Activated CD4-positive, alpha-beta T cell treated with anti-CD3 and anti-CD28 coated beads, Interleukin-2, amount 50 U/mL, for 16 hours (primary cell): ENCODE measurements around the gene GCN1.

ENCODE experiments used
- DNase-seq: peaks from one replicate; pipeline ENCODE4 v3.0.0-alpha.2; 2020

GCN1 gene

GRCh38 chr12:120116441-120116791 lies 78.1 kb downstream of the GCN1 start, which contains the start of gene RAB35:
TSS of gene RAB35 (minus strand) at chr12:120116753. CDS start at chr12:120116650, 103 bp downstream.
- no peak for DNase-seq

- DNase-seq: peak; percentile 60
Measured at GRCh38 chr12:120115692-120116440, 78.6 kb downstream of the GCN1 start.

DNA sequence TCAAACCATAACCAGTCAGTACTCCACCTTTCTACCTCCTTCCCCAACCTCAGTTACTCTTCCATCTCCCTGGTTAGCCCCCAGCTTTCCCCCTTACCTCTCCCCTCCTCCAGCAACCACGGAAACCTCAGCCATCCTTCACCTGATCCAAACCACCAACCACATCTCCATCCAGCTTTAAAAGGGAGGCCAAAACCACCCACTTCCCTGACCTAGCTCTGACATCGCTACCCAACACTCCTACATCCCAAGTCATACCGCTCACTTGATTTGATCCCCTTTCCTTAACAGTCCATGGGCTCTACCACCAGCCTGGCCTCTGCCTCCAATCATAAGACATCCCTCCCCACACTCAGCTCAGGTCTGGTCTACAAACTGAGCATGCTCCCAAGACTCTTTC lies 79.4 kb downstream of the GCN1 start:
- DNase-seq: peak; percentile 21

GRCh38 chr12:120110550-120111501 lies 83.7 kb downstream of the GCN1 start:
- DNase-seq: peak; percentile 62

- DNase-seq: no peak
Measured at GRCh38 chr12:120109570-120110267, 84.8 kb downstream of the GCN1 start.

- no peak for DNase-seq
Measured at GRCh38 chr12:120106151-120106550, 88.4 kb downstream of the GCN1 start.

DNA sequence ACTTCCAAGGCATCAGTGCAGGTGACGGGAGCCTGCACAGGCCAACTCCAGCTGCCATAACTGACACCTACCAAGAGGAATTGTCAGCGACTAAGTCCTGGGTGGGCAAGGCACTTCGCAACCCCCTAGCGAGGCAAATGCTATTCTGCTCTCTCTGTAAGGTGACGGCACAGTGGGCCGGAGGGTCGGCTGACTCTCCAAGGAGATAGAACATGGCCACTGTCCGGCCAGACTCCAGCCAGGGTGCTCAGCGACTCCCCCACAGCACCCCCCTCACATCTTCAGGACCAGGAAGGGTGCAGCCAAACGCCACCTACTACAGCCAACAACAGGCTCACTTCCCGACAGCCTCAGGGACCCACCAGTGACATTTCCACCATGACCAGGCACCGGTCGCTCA lies 91.1 kb downstream of the GCN1 start:
- no peak for DNase-seq

- DNase-seq: no peak
Measured at GRCh38 chr12:120103044-120103338, 91.5 kb downstream of the GCN1 start.

DNA sequence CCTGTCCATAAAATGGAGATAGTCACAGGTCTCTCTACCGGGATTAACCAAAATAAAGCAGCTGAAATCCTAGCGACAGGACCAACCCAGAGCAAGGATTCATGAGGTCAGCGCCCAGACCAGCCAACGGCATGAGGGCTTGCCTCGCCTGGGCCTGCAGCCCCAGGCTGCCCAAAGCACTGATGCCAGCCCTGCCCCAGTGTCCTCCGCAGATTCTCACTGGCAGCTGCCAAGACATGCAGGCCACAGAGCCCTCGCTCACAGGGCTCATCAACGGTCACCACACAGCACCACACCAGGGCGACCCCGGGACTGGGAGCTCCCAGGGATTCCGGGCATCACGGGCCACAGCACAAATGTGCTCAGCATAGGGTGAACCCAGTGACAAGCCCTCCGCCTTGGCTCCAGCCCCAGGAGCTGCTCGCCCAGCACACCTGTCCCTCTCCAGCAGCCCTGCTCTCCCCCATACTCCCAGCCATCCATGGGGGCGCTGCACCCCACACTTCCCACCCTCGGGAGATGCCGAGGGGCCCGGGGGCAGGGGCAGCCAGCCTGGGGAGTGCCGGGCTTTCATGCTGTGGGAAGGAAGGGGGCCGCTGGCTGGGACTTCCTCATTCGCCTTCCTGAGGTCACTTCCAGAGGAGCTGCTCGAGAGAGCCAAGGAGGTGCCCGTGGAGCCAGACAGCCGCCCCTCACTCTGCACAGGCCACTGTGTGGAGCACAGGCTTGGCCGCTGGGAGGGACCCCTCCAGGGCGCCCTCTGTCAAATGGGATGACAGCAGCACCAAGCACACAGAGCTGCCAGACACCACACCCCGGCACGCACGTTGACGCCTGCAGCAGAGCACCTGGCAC lies 92.1 kb downstream of the GCN1 start:
- DNase-seq: no peak

DNA sequence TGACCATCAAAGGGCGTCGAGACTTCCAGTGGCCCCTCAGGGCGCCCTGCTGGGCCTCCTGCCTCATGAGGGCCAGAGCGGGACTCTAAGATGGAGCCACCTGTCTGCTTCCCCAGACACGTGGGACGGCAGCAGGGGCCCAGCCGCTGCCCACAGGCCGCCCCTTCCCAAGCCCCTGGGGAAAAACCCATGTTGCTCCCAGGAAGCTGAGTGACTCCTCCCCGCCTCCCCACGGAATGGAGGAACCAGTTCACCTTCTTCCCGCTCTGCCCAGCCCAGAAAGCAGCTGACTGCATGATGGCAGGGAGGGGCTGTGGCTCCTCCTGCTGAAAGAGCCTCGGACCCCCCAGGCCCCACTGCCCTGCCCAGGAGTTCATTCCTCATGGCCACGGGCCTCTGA lies 92.9 kb downstream of the GCN1 start:
- no peak for DNase-seq

DNA sequence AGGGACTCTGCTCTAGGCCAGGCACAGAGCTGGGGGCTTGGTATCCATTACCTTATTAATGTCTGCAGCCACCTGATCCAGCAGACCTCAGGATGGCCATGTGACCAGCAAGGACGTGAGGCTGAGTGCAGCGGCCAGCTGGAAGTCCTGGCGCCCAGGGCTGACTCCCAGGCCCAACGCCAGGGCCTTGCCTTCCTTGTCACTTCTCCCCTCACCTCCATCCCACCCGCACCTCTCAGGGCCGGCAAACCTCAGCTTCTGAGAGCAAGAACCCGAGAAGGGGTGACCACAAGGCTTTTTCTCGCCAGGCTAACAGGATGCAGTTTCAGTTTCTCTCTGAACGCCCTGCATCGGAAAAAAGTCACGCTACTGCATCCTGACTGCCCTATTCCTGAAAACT lies 93.3 kb downstream of the GCN1 start:
- no peak for DNase-seq

DNA sequence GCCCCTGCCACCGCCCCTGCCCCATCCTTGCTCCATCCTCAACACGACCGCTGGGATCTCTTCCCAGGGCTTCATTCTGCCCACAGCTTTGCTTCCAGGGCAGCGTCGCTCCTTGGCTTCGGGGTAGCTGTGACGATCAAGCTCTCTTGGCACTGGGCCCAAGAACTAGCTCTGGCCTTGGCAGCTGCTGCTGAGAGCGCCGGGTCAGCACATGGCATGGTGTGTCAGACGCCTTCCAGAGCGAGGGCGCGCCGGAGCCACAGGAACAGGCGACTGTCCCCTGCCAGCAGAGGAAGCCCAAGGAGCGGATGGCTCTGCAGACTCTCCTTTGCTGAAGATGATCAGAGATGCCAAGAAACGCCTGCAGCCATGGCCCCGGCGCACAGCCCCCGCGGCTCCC lies 93.9 kb downstream of the GCN1 start:
- no peak for DNase-seq

DNA sequence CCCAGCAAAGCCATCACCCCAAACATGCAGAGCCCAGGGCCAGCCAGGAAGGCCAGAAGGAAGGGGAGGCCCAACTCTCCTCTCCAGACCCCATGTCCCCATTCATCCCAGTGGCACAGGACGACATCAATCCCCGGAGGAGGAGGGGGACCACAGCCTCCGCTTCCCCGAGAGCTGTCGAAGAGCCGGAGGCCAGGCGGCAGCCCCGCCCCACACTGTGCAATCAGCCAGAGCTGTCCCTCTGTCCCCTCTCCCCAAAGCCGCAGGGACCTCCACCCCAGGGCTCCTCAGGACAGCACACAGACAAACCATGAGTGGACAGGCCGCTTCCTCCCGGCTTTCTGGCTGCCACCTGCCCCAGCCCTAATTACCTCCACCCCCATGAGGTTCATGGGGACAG lies 94.8 kb downstream of the GCN1 start:
- DNase-seq: no peak

- DNase-seq: no peak
Measured at GRCh38 chr12:120098756-120099470, 95.6 kb downstream of the GCN1 start.

DNA sequence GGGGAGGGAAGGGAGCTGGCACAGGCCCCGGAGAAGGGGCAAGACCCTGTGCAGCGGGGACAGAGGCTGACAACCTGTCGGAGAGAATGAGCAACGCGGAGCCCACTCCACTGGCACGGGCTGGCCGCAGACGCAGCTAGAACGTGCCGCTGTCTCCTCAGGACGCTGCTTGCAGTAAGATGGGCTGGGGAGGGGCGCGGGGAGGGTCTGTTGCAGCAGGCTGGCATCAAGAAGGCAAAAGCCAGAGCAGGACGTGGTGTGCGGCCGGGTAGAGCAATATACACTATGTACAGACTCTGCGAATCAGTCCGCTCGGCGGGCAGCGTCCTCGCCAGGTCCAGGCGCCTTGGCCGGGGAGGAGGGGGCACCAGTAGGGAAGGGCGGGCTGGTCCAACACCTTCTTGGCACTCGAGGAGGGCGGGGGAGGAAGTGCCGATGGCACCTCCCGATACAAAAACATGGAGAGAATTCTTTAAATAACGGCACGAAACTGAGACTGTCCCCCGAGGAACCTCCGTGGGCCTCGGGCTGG lies 97.8 kb downstream of the GCN1 start:
- DNase-seq: no peak

GRCh38 chr12:120095736-120096135 lies 98.8 kb downstream of the GCN1 start:
- no peak for DNase-seq

- no peak for DNase-seq
Measured at GRCh38 chr12:120095331-120095730, 99.2 kb downstream of the GCN1 start.

DNA sequence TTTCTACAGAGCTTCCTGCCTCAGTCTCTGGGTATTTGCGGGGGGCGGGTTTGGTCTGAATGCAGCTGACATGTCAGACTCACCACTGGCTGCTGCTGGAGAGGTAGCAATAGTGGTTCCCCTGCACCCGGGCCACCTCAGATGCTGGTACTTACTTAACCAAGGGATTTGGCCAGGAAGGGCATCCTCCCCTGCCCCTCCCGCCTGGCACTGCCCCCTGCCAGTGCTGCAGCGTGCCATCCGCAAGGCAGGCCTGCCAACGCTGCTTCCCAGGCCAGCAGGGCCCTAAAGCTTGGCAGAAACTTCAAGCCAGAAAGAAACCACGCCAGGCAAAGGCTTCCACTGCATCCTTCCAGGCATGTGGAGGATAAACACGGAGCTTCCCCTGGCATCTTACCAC lies 100.0 kb downstream of the GCN1 start:
- no peak for DNase-seq

DNA sequence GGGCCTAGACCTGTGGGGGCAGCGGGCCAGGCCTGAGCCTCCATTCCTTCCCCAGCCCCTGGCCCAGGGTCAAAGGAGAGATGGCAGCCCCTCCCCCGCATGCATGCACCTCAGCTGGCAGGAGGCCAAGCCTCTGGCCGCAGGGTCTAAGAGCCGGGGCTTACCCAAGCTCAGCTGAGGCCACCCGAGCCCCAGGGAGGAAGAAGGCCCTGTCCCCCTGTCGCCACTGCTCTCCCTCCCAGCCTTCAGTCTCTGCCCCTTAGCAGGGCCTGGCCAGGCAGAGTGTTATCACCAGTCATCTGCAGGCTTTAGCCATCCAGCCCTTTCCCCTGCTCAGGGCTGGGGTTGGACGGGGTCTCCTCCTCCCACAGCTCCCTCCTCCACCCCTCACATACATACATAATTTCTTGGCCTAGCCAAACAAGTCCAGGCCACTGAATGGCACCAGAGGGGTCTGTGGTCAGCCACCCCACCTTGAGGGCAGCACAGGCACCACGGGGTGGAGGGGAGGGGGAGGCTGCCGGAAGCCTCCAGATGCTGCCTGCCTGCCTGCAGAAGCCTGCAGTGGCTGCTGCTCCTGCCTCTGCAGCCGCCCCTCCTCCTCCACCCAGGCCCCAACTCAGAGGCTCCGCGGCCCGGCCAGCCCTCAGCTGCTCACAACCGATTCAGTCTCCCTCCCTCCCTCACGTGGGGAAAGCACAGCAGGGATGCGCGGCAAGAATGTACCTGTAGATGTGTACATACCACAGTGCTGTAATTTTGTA lies 100.7 kb downstream of the GCN1 start:
- DNase-seq: no peak

GRCh38 chr12:120093336-120093591 lies 101.3 kb downstream of the GCN1 start:
- no peak for DNase-seq
